OCI-LY1 (cell line): ENCODE measurements around the gene MAD1L1.

ENCODE experiments used
- EZH2 ChIP-seq: fragments of 200-600 bp; sonication (generic), shearing (Covaris generic); IDR thresholded peaks from 2 replicates; pipeline ENCODE4 v1.8.0; 2017; ENCODE audit warnings: borderline replicate concordance, mixed run types, mild to moderate bottlenecking, antibody characterized with exemption, low read length, moderate library complexity, mixed read lengths
- TF ChIP-seq, protein P1 (sequence below): fragments of 200-600 bp; sonication (generic), shearing (Covaris generic); IDR thresholded peaks from 2 replicates; pipeline ENCODE4 v1.5.1; 2017; ENCODE audit warnings: mild to moderate bottlenecking, antibody characterized with exemption, low read length, moderate library complexity, mixed read lengths

DNA sequence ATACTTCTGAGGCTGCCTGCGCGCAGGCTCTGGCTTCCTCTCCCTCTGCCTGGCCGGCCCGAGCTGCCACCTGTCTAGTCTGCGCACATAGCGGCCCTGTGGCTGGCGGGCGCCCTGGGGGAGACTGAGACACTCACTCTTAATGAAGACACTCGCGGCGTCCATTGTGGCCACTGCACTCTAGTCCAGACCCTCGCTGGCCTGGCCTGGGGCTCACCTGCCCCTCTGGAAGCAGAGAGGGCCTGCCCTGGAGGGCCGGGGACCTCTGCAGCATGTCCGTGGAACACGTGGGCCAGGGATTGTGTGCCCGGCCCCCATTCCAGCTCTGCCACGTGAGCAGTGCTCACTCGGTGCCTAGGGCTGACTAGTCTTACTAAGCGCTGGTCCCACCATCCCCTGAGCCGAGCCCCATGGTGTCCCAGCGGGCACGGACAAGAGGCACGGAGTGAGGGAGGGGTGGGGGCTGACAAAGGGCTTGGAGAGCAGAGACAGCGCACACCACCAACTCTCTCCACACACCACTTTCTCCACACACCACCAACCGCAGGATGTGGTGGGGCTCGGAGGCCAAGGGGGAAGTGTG lies 413.4 kb downstream of the MAD1L1 start:
- TF ChIP-seq, protein P1, sequence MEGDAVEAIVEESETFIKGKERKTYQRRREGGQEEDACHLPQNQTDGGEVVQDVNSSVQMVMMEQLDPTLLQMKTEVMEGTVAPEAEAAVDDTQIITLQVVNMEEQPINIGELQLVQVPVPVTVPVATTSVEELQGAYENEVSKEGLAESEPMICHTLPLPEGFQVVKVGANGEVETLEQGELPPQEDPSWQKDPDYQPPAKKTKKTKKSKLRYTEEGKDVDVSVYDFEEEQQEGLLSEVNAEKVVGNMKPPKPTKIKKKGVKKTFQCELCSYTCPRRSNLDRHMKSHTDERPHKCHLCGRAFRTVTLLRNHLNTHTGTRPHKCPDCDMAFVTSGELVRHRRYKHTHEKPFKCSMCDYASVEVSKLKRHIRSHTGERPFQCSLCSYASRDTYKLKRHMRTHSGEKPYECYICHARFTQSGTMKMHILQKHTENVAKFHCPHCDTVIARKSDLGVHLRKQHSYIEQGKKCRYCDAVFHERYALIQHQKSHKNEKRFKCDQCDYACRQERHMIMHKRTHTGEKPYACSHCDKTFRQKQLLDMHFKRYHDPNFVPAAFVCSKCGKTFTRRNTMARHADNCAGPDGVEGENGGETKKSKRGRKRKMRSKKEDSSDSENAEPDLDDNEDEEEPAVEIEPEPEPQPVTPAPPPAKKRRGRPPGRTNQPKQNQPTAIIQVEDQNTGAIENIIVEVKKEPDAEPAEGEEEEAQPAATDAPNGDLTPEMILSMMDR = no peak
- no peak for TF ChIP-seq EZH2
